Measurements from ENCODE around the gene HOMER3. TPM values are rescaled to one million over a fixed set of nuclear protein-coding genes. Genes with fewer than 3 reads are reported as not detected.
A peak's percentile ranks its signal among the peaks of the same experiment; 100 is the strongest.
"Not testable (repeated sequence)": the region's sequence is repeated elsewhere in the genome, so short reads cannot be mapped to it uniquely, and the experiment has no call there.

Gene HOMER3
- total RNA-seq, 1 donor from 2014 or later: 28.2 TPM

DNA sequence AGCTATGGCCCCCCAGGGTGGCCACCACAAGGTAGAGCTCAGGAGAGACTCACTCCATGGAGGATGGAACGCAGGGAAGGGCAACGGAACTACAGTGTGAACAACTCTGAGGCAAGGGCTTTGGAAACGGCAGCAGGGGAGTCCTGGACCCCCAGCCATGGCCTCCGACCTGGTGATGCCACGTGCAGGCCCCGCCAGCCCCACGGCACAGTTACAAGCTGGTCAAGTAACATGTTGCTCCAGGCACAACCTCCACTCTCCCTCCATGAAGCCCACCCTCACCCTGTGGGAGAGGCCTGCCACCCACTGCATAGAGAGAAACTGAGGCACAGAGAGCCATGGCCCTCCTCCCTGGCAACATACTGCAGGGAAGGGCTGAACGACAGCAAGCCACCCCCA, 36.0 kb downstream of the HOMER3 start:
- H3K9me3 Mint-ChIP-seq: no peaks in the 10 kb centered on the region
- peaks cover 3% of the 10 kb centered on the region for H3K27me3 Mint-ChIP-seq (ENCODE audit: insufficient read depth, low read depth)
- Histone ChIP-seq H3K36me3 (no peaks in the 10 kb centered on the region), H3K27me3 (no peaks in the 10 kb centered on the region), H3F3A (ENCODE audit: low read depth) (no peaks in the 10 kb centered on the region), H2AFZ (replicated peaks) (no peak overlapping the region), H3K27ac (no peak overlapping the region), H3K79me2 (ENCODE audit: low read depth) (no peaks in the 10 kb centered on the region), H3K4me1 (no peaks in the 10 kb centered on the region), H3K4me2 (no peak overlapping the region), H3K4me3 (no peak overlapping the region), H3K9me3 (ENCODE audit: low read depth) (no peaks in the 10 kb centered on the region), H3K9ac (no peak overlapping the region), H4K20me1 (ENCODE audit: low read depth) (peaks cover 3% of the 10 kb centered on the region)
- H3K4me1 Mint-ChIP-seq: no peaks in the 10 kb centered on the region
- DNase-seq (ENCODE audit: low spot score): no peak
- H3K27ac Mint-ChIP-seq: no peak overlapping the region
- peak overlapping the region; percentile 47 for H3K4me3 Mint-ChIP-seq
- peaks cover 10% of the 10 kb centered on the region for H3K36me3 Mint-ChIP-seq
- TF ChIP-seq EZH2 (IDR thresholded peaks at IDR 0.05) (no peak), EZH2phosphoT487 (IDR thresholded peaks at IDR 0.05) (no peak)
- TF ChIP-seq, protein P1, sequence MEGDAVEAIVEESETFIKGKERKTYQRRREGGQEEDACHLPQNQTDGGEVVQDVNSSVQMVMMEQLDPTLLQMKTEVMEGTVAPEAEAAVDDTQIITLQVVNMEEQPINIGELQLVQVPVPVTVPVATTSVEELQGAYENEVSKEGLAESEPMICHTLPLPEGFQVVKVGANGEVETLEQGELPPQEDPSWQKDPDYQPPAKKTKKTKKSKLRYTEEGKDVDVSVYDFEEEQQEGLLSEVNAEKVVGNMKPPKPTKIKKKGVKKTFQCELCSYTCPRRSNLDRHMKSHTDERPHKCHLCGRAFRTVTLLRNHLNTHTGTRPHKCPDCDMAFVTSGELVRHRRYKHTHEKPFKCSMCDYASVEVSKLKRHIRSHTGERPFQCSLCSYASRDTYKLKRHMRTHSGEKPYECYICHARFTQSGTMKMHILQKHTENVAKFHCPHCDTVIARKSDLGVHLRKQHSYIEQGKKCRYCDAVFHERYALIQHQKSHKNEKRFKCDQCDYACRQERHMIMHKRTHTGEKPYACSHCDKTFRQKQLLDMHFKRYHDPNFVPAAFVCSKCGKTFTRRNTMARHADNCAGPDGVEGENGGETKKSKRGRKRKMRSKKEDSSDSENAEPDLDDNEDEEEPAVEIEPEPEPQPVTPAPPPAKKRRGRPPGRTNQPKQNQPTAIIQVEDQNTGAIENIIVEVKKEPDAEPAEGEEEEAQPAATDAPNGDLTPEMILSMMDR (IDR thresholded peaks at IDR 0.05): no peak

DNA sequence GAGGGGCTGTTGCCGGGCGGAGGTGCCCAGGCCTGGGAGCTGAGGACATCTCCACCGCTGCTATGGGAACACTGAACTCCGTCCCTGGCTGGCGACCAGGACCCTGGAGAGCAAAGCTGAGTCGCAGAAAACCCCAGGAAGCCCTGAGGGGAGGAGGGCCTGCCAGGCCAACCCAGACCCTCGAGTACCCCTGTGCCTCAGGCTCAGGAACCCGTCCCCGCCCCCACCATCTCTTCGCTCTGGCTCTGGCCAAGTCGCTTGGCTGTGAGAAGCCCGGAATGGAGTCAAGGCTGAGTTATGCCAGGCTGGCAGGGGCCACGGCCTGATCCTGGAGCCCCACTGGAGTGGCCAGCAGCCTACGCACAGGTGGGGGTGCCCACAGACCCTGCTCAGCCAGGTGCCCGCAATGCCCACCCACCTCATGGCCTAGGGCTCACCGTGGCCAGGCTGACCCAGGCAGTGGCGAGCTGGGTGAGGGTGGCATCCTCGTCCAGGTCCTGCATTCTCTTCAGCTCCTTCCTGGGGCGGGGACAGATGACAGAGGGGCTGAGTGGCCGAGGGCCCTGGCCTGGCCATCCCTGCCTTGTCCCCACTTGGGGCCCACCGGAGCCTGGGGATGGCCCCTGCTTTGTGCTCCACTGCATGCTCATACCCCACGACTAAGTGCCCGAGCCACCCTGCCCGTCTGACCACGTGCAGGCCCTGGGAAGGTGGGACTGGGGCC, 36.5 kb downstream of the HOMER3 start:
- Histone ChIP-seq H3K9ac (no peak overlapping the region), H3K4me3 (no peak overlapping the region), H3K27me3 (no peaks in the 10 kb centered on the region)

DNA sequence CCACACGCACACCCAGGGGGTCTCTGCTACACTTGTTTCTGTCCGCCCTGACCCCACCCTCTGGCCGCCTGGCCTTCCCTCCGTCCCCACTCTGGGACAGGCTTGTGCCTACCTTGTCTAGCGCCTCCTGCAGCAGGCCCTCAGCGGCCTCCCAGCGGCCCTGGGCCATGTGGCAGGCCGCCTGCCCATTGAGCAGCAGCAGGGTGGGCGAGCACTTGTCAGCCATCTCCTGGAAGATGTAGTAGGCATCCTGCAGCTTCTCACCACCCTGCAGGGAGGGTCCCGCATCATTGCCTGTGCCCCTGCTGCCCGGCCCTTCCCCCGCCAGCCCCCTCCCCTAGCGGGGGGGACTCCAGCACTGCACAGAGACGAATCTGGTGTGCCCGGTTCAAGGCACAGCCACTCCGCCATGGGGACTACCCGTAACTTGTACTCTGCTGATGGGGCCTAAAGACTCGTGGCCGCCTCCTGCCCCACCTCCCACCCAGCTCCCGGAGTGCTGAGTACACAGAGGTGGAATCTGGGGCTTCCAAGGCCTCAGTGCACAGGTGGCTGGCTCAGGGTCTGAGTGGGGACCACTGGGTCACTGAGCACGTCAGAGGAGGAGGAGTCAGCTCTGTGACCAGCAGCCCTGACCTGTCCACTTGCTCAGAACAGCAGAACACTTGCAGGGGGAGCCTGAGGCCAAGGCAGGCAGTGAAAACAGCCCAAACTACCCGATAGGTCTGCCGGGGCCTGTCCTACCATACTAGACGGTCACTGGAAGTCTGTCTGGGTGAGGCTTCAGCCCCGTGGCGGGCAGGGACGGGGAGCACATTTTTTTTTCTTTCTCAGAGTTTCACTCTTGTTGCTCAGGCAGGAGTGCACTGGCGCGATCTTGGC, 37.6 kb downstream of the HOMER3 start:
- Histone ChIP-seq H3K27ac (no peak overlapping the region), H3K4me3 (no peak overlapping the region), H3K4me2 (no peak overlapping the region), H3K36me3 (no peaks in the 10 kb centered on the region), H3K79me2 (ENCODE audit: low read depth) (no peaks in the 10 kb centered on the region), H3K4me1 (peaks cover 7% of the 10 kb centered on the region), H4K20me1 (ENCODE audit: low read depth) (peaks cover 5% of the 10 kb centered on the region), H3K27me3 (no peaks in the 10 kb centered on the region), H3F3A (ENCODE audit: low read depth) (peaks cover under 1% of the 10 kb centered on the region), H3K9me3 (ENCODE audit: low read depth) (no peaks in the 10 kb centered on the region), H3K9ac (no peak overlapping the region), H2AFZ (replicated peaks) (no peak overlapping the region)
- H3K27ac Mint-ChIP-seq: no peak overlapping the region
- no peak overlapping the region for H3K4me3 Mint-ChIP-seq
- peaks cover 8% of the 10 kb centered on the region for H3K36me3 Mint-ChIP-seq
- peaks cover 3% of the 10 kb centered on the region for H3K27me3 Mint-ChIP-seq (ENCODE audit: insufficient read depth, low read depth)
- DNase-seq (ENCODE audit: low spot score): no peak
- no peaks in the 10 kb centered on the region for H3K9me3 Mint-ChIP-seq
- H3K4me1 Mint-ChIP-seq: no peaks in the 10 kb centered on the region
- TF ChIP-seq EZH2 (IDR thresholded peaks at IDR 0.05) (no peak), EZH2phosphoT487 (IDR thresholded peaks at IDR 0.05) (no peak)
- TF ChIP-seq, protein P1 (IDR thresholded peaks at IDR 0.05): no peak

More for the DNA sequence above, 36.5 kb downstream of the HOMER3 start:
- Mint-ChIP-seq H3K27ac (no peak overlapping the region), H3K27me3 (ENCODE audit: insufficient read depth, low read depth) (peaks cover 3% of the 10 kb centered on the region), H3K36me3 (peaks cover 8% of the 10 kb centered on the region), H3K9me3 (no peaks in the 10 kb centered on the region), H3K4me3 (no peak overlapping the region), H3K4me1 (no peaks in the 10 kb centered on the region)
- TF ChIP-seq, protein P1 (IDR thresholded peaks at IDR 0.05): no peak
- TF ChIP-seq EZH2phosphoT487 (IDR thresholded peaks at IDR 0.05) (no peak), EZH2 (IDR thresholded peaks at IDR 0.05) (no peak)
- Histone ChIP-seq H3K9me3 (ENCODE audit: low read depth) (no peaks in the 10 kb centered on the region), H3K79me2 (ENCODE audit: low read depth) (no peaks in the 10 kb centered on the region), H3F3A (ENCODE audit: low read depth) (no peaks in the 10 kb centered on the region), H3K4me2 (no peak overlapping the region), H4K20me1 (ENCODE audit: low read depth) (peaks cover 3% of the 10 kb centered on the region), H2AFZ (replicated peaks) (no peak overlapping the region), H3K4me1 (no peaks in the 10 kb centered on the region), H3K27ac (no peak overlapping the region), H3K36me3 (no peaks in the 10 kb centered on the region)
- DNase-seq (ENCODE audit: low spot score): no peak

DNA sequence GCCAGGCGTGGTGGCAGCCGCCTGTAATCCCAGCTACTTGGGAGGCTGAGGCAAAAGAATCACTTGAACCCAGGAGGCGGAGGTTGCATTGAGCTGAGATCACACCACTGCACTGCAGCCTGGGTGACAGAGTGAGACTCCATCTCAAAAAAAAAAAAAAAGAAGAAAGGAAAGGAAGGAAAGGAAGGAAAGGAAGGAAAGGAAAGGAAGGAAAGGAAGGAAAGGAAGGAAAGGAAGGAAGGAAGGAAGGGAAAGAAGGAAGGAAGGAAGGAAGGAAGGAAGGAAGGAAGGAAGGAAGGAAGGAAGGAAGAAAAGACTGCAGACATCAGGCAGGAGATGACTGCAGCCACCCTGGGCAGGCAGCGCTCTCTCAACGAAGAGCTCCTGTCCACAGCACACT, 38.5 kb downstream of the HOMER3 start:
- not testable (repeated sequence) for H3K27ac ChIP-seq; H3K27me3 ChIP-seq; H3K36me3 Mint-ChIP-seq; H3K4me1 Mint-ChIP-seq; H2AFZ ChIP-seq (replicated peaks); H3K79me2 ChIP-seq (ENCODE audit: low read depth); H3F3A ChIP-seq (ENCODE audit: low read depth); H3K36me3 ChIP-seq; H3K4me3 Mint-ChIP-seq; H3K27ac Mint-ChIP-seq; DNase-seq (ENCODE audit: low spot score); H3K9me3 Mint-ChIP-seq; H3K4me3 ChIP-seq; H3K4me2 ChIP-seq; H3K27me3 Mint-ChIP-seq (ENCODE audit: insufficient read depth, low read depth); H3K9me3 ChIP-seq (ENCODE audit: low read depth); H3K9ac ChIP-seq
- peaks cover 11% of the 10 kb centered on the region for H3K4me1 ChIP-seq
- peaks cover 11% of the 10 kb centered on the region for H4K20me1 ChIP-seq (ENCODE audit: low read depth)
